Keratinocyte (primary cell): Measurements from ENCODE around the gene RABGGTB. TPM values are rescaled to one million over a fixed set of nuclear protein-coding genes. Genes with fewer than 3 reads are reported as not detected.

Source experiments
- DNase-seq: peaks from one replicate; pipeline ENCODE4 v3.0.0-alpha.2; 2011; ENCODE audit warnings: low read depth, missing footprints, low spot score
- FAIRE-seq: peaks from 2 replicates; lab custom pipeline; 2011; peaks lifted over from hg19 to GRCh38; lab: Jason Lieb, UNC
- H2AFZ ChIP-seq: 2 replicates; pipeline ENCODE4 v1.6.0; 2012; ENCODE audit warnings: low read length, control low read depth, inconsistent platforms; ENCODE audit not compliant: control insufficient read depth
- H3K27ac ChIP-seq: 2 replicates; pipeline ENCODE4 v1.5.1; 2011; ENCODE audit warnings: low read length; ENCODE audit not compliant: control insufficient read depth, insufficient read depth
- H3K27me3 ChIP-seq: 3 replicates; pipeline ENCODE4 v1.6.0; 2011; ENCODE audit warnings: low read length; ENCODE audit not compliant: control insufficient read depth, insufficient read depth; ENCODE audit errors: extremely low read depth
- H3K36me3 ChIP-seq, 2 experiments: 2 replicates in 1 of 2; 3 replicates in 1 of 2; pipeline ENCODE4 v1.5.1; 2011; ENCODE audit warnings: low read length in 2 of 2, mild to moderate bottlenecking in 1 of 2; ENCODE audit not compliant: control insufficient read depth in 2 of 2, insufficient read depth in 2 of 2; ENCODE audit errors: extremely low read depth in 1 of 2
- H3K4me1 ChIP-seq: 3 replicates; pipeline ENCODE4 v1.5.1; 2011; ENCODE audit warnings: low read length; ENCODE audit not compliant: control insufficient read depth, insufficient read depth; ENCODE audit errors: extremely low read depth
- H3K4me2 ChIP-seq: 3 replicates; pipeline ENCODE4 v1.6.0; 2011; ENCODE audit warnings: low read depth, low read length; ENCODE audit not compliant: control insufficient read depth, insufficient read depth; ENCODE audit errors: extremely low read depth
- H3K4me3 ChIP-seq, 3 experiments: fragments of 200-600 bp in 1 of 3; sonication (generic) in 1 of 3; 2 replicates in 2 of 3; 3 replicates in 1 of 3; pipeline ENCODE4 v1.5.1; 2011 to 2016; ENCODE audit warnings: low read length in 3 of 3, mild to moderate bottlenecking in 3 of 3, control low read depth in 2 of 3, inconsistent platforms in 1 of 3, low read depth in 1 of 3, mixed read lengths in 1 of 3, mixed run types in 1 of 3, moderate library complexity in 1 of 3; ENCODE audit not compliant: control insufficient read depth in 2 of 3, insufficient read depth in 2 of 3; ENCODE audit errors: extremely low read depth in 1 of 3
- H3K79me2 ChIP-seq: 2 replicates; pipeline ENCODE4 v1.6.0; 2012; ENCODE audit warnings: low read length; ENCODE audit not compliant: control insufficient read depth, insufficient read depth
- H3K9ac ChIP-seq: 3 replicates; pipeline ENCODE4 v1.6.0; 2011; ENCODE audit warnings: low read length; ENCODE audit not compliant: control insufficient read depth, insufficient read depth; ENCODE audit errors: extremely low read depth
- H3K9me1 ChIP-seq: 3 replicates; pipeline ENCODE4 v1.6.0; 2011; ENCODE audit warnings: low read length; ENCODE audit not compliant: control insufficient read depth, insufficient read depth; ENCODE audit errors: extremely low read depth
- H3K9me3 ChIP-seq: 2 replicates; pipeline ENCODE4 v1.5.1; 2012; ENCODE audit warnings: low read depth, low read length; ENCODE audit not compliant: control insufficient read depth
- H4K20me1 ChIP-seq: 3 replicates; pipeline ENCODE4 v1.6.0; 2011; ENCODE audit warnings: low read length; ENCODE audit not compliant: control insufficient read depth, insufficient read depth; ENCODE audit errors: extremely low read depth
- EZH2 ChIP-seq: IDR thresholded peaks from one replicate; pipeline ENCODE4 v1.6.1; 2012; ENCODE audit warnings: inconsistent platforms, mild to moderate bottlenecking, low read length, moderate library complexity
- dilution Hi-C: fragments of 300-500 bp; cut with MboI; formaldehyde crosslinking; loops from one replicate; pipeline ENCODE4 v1.7.0; 2020; ENCODE audit warnings: low sequenced_read_pairs; ENCODE audit not compliant: extremely low pct_ligation_motif_present
- polyA plus RNA-seq, 5 experiments: library from polyadenylated mRNA; depleted of rRNA in 3 of 5; stranded (reverse) in 3 of 5; stranded (forward) in 1 of 5; unstranded in 1 of 5; fragments of >200 nt; gene quantifications; 1 replicate in 1 of 5; 2 replicates in 3 of 5; 3 replicates in 1 of 5; pipeline versions ENCODE4 v1.2.1 to v1.2.3, GENCODE V29; 2011 to 2012; ENCODE audit warnings: missing spikeins in 2 of 5, low read depth in 1 of 5, low replicate concordance in 1 of 5
- TF ChIP-seq, protein P1 (sequence below), 3 experiments: IDR thresholded peaks in 1 of 3; conservative IDR thresholded peaks in 1 of 3; optimal IDR thresholded peaks in 1 of 3; 2 replicates in 2 of 3; 3 replicates in 1 of 3; pipeline versions ENCODE3 to v1.5.1; 2011; ENCODE audit warnings: low read length in 3 of 3, mild to moderate bottlenecking in 3 of 3, moderate library complexity in 2 of 3, control low read depth in 1 of 3, inconsistent platforms in 1 of 3; ENCODE audit not compliant: insufficient read depth in 2 of 3; ENCODE audit errors: extremely low read depth in 1 of 3

Gene RABGGTB
- polyA plus RNA-seq, 1 donor (not counting 4 experiments of a cell fraction or from before 2014, with no cell fraction given), result 243 TPM

DNA sequence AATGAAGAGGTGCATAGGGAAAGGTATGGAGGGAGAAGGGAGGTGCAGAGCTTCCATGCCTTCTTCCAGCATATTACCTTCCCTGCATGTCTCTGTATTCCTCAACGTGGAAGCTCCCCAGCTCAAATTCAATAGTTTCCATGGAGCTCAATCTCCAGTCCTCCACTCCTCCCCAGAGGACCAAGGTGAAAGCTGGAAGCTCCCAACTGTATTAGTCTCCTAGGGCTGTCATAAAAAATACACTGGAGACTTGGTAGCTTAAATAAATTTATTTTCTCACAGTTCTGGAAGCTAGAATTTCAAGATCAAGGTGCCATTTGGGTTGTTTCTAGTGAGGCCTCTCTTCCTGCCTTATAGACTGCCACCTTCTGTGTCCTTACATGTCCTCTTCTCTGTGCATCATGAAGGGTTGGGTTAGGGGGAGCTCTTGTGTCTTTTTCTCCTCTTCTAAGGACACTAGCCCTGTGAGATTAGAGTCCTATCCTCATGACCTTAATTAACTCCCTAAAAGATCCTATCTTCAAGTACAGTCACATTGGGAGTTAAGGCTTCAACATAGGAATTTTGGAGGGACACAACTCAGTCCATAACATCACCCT, 21.9 kb upstream of the RABGGTB start:
- H3K9me1 ChIP-seq, result no peaks in the 10 kb centered on the region
- no peaks in the 10 kb centered on the region for H3K79me2 ChIP-seq
- dilution Hi-C loops, result no loop called here

DNA sequence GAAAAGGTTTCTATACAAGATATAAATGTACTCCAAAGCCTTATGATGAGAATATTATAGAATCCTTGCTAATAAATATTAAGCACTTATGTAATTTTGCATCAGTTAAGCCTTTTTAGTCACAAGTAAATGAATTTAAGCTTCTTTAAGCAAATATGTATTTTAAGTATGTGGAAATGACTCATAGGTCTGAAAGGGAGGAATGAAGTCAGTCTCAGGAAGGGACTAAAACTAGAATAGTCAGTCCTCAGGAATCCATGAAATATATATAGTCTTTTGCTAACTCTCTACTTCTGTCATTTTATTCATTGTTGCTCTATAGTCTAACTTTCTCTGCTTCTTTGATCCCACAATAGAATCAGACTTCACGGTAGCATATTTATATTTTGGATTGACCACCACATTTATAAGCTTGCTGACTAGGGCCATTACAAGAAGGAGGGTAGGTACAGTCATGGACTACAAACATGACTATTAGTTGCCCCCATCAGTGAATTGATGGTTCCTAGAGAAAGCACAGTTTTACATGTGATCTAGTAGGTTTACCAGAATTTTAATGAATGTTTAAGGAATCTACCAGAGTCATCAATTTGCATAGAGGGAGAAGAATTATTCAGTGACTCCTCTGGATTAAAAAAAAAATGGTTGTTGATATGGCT, 20.2 kb upstream of the RABGGTB start:
- DNase-seq, result no peak

More for the DNA sequence above, 21.9 kb upstream of the RABGGTB start:
- no peak overlapping the region for H2AFZ ChIP-seq
- FAIRE-seq (no peak), DNase-seq (no peak)
- peaks cover 16% of the 10 kb centered on the region for H3K4me1 ChIP-seq
- H3K9ac ChIP-seq, result no peak overlapping the region
- H3K4me3 ChIP-seq, result no peak overlapping the region
- H3K4me2 ChIP-seq, result no peak overlapping the region
- H3K36me3 ChIP-seq, result peaks cover 0 to 2% of the 10 kb centered on the region in 2 experiments
- no peaks in the 10 kb centered on the region for H4K20me1 ChIP-seq
- H3K27me3 ChIP-seq, result no peaks in the 10 kb centered on the region
- TF ChIP-seq, protein P1, sequence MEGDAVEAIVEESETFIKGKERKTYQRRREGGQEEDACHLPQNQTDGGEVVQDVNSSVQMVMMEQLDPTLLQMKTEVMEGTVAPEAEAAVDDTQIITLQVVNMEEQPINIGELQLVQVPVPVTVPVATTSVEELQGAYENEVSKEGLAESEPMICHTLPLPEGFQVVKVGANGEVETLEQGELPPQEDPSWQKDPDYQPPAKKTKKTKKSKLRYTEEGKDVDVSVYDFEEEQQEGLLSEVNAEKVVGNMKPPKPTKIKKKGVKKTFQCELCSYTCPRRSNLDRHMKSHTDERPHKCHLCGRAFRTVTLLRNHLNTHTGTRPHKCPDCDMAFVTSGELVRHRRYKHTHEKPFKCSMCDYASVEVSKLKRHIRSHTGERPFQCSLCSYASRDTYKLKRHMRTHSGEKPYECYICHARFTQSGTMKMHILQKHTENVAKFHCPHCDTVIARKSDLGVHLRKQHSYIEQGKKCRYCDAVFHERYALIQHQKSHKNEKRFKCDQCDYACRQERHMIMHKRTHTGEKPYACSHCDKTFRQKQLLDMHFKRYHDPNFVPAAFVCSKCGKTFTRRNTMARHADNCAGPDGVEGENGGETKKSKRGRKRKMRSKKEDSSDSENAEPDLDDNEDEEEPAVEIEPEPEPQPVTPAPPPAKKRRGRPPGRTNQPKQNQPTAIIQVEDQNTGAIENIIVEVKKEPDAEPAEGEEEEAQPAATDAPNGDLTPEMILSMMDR (optimal IDR thresholded peaks at IDR 0.05 in 1 of 3, IDR thresholded peaks at IDR 0.05 in 1 of 3, conservative IDR thresholded peaks at IDR 0.05 in 1 of 3; ENCODE audit: extremely low read depth in 1 of 3, insufficient read depth in 2 of 3, low read length in 3 of 3), result no peak
- no peak for TF ChIP-seq EZH2
- no peaks in the 10 kb centered on the region for H3K9me3 ChIP-seq
- H3K27ac ChIP-seq, result no peak overlapping the region

More for the DNA sequence above, 20.2 kb upstream of the RABGGTB start:
- Histone ChIP-seq H3K27ac (no peak overlapping the region), H3K36me3 (peaks cover 0 to 2% of the 10 kb centered on the region in 2 experiments), H3K4me1 (peaks cover 16% of the 10 kb centered on the region), H2AFZ (no peak overlapping the region), H3K79me2 (no peaks in the 10 kb centered on the region), H3K9me3 (no peaks in the 10 kb centered on the region), H3K27me3 (no peaks in the 10 kb centered on the region), H3K4me2 (peak overlapping the region; percentile 5), H4K20me1 (no peaks in the 10 kb centered on the region), H3K9me1 (no peaks in the 10 kb centered on the region), H3K4me3 (no peak overlapping the region), H3K9ac (no peak overlapping the region)
- FAIRE-seq, result peak; percentile 36
- TF ChIP-seq, protein P1 (optimal IDR thresholded peaks at IDR 0.05 in 1 of 3, IDR thresholded peaks at IDR 0.05 in 1 of 3, conservative IDR thresholded peaks at IDR 0.05 in 1 of 3; ENCODE audit: extremely low read depth in 1 of 3, insufficient read depth in 2 of 3, low read length in 3 of 3), result no peak
- no peak for TF ChIP-seq EZH2
- dilution Hi-C loops, result no loop called here
